Liver (tissue), 3 donors: ENCODE data around the gene ATP11B.

Experiments
- TAF1 ChIP-seq: conservative IDR thresholded peaks from 2 replicates; pipeline ENCODE4 v1.6.1; 2016; ENCODE audit warnings: antibody characterized with exemption, mild to moderate bottlenecking
- TF ChIP-seq, protein P1 (sequence below): fragments of 150-350 bp; IDR thresholded peaks from 2 replicates; pipeline ENCODE4 v1.5.1; 2017; ENCODE audit warnings: improper control_type of control experiment, low read depth, low read length; ENCODE audit not compliant: missing input control
- donor health status: healthy.
- donor health status: healthy.

DNA sequence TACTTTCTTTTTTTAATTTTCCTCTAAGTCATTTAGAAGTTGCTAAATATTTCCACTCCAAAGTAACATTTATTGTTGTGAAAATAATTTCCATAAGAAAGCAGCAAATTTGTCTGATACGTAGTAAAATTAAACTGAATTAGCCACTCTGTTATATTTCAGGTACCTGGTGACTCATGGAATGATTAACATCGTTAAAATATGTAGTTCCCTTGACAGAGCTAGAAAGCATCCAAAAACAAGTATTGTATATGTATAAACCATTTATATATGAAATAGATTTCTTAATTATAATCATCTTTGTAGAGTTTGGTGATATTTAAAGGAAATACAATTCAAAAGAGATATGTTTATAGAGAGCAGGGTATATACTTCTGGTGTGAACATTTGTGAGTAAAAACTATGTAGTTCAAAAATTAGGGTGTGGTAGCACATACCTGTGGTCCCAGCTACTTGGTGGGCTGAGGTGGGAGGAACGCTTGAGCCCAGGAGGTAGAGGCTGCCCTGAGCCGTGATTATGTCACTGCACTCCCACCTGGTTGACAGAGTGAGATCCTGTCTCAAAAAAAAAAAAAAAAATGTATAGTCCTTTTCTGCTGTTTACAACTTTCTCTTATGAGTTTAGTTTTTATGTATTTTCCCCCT is 36.6 kb downstream of the ATP11B start:
- no peak for TF ChIP-seq TAF1
- TF ChIP-seq, protein P1, sequence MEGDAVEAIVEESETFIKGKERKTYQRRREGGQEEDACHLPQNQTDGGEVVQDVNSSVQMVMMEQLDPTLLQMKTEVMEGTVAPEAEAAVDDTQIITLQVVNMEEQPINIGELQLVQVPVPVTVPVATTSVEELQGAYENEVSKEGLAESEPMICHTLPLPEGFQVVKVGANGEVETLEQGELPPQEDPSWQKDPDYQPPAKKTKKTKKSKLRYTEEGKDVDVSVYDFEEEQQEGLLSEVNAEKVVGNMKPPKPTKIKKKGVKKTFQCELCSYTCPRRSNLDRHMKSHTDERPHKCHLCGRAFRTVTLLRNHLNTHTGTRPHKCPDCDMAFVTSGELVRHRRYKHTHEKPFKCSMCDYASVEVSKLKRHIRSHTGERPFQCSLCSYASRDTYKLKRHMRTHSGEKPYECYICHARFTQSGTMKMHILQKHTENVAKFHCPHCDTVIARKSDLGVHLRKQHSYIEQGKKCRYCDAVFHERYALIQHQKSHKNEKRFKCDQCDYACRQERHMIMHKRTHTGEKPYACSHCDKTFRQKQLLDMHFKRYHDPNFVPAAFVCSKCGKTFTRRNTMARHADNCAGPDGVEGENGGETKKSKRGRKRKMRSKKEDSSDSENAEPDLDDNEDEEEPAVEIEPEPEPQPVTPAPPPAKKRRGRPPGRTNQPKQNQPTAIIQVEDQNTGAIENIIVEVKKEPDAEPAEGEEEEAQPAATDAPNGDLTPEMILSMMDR, result no peak
